ENCODE measurements around the gene DAP.

DAP gene

DNA sequence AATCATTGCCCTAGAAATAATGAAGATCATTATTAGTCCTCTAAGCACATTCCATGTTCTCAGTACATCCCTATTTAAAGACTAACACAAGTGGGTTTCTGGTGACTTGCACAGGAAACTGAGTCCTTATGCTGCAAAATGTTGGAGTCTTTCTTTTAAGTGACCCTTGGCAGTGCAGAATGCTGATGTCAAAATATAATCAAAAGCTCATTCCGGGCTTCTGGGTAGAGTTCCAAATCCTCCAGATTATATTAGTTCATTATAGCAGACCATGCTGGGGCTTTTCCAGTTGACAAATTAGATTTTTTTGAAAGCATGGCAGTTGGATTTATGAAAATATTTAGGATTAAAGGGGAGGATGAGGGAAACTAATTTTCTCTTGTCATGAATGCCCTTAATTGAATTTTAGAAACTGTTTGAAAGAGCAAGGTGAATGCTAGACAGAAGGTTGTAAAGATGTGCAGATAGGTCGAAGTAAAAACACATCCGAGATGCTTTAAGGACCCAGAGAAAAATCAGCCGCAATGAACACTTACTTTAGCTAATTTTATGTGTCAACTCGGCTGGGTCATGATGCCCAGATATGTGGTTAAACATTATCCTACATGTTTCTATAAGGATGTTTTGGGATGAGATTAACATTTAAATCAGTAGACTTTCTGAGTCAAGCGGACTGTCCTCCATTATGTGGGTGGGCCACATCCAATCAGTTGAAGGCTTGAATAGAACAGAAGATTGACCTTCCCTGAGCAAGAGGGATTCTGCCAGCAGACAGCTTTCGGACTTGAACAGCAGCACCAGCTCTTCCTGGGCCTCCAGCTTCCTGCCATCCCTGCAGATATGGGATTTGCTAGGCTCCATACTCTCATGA is 88.7 kb downstream of the DAP start:
- FAIRE-seq, result no peak
- no peak for DNase-seq (ENCODE audit: low spot score)

DNA sequence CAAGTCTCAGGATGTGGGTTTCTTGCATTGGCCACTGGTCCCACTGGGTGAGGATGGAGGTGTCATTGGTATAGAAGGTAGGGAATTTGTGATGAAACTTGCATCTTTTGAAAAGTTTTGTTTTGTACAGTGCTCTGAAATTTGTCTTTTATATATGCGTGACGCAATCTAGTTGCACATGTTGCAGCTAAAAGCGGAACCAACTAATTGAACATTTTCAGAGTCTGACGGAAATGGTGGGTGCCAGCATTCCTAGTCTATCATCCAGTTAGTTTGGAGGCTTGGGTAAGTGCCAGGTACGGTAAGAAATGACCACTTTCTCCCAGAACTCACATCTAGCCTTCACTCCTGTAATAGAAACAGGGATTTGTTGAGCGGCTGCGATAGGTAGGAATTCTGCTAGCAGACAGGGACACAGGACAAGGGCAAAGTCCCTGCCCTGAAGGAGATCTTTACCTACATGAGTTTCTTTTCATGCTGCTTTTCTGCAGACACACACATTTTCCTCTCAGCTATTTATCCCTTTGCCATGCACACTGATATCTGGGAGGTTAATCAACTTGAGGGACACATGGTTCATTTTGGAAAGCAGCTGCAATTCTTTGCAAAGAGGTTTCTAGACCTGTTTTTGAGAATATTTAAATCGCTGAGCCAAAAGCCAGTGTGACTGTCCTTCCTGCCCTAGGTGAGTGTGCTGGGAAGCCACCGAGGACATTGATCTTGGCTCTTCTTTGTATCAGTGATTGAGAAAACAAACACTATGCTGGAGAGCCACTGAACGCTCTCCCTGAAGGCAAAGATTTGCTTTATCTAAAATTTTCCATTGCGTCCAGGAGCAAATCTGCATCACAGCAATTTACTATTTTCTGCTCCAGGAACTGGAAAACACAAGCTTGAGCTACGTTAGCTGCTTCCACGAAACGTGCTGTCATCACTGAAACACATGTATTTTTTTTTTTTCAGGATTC is 89.7 kb downstream of the DAP start:
- FAIRE-seq (no peak), DNase-seq (ENCODE audit: low spot score) (no peak)

- FAIRE-seq (no peak), DNase-seq (ENCODE audit: low spot score) (no peak)
Observed at GRCh38 chr5:10669983-10670382, 91.1 kb downstream of the DAP start.

GRCh38 chr5:10668697-10669096 is 92.3 kb downstream of the DAP start:
- FAIRE-seq (no peak), DNase-seq (ENCODE audit: low spot score) (peak; percentile 50)

- DNase-seq (ENCODE audit: low spot score) (no peak), FAIRE-seq (no peak)
Observed at GRCh38 chr5:10667431-10668057, 93.5 kb downstream of the DAP start.

DNA sequence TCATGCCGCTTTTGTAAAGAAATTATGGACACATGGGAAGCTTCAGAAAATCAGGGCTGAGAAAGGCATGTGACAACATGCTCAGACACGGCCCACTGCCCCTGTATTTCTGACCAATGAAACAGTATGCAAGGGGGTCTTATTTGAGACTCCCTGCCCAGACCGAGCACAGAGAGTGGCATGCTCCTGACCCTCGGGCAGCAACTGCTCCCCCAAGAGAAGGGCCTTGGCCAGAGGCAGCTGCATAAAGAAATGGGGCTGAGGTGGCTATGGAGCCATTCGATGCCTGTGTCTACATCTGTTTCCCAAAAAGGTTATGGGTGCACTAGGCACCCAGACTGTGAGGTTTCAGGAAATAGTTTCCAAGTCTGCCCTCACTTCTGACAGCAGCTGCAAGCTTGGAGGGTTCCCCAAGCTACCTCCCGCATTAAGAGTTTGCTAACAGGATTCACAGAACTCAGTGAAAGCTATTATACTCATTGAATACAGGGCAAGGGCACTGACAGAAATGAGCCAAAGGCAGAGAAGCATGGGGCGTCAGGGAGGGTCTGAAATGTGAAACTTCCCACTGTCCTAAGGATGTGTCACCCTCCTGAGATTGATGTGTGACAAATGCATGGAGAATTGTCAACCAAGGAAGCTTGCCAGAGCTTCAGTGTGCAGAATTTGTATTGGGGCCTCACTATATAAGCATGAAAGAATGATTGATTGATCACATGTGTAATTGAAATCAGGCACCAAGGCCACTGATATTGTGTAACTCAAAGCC is 94.3 kb downstream of the DAP start:
- no peak for FAIRE-seq

GRCh38 chr5:10665799-10666198 is 95.2 kb downstream of the DAP start:
- DNase-seq (ENCODE audit: low spot score), result no peak

More for the DNA sequence above, 94.3 kb downstream of the DAP start:
- no peak for DNase-seq (ENCODE audit: low spot score)

DNA sequence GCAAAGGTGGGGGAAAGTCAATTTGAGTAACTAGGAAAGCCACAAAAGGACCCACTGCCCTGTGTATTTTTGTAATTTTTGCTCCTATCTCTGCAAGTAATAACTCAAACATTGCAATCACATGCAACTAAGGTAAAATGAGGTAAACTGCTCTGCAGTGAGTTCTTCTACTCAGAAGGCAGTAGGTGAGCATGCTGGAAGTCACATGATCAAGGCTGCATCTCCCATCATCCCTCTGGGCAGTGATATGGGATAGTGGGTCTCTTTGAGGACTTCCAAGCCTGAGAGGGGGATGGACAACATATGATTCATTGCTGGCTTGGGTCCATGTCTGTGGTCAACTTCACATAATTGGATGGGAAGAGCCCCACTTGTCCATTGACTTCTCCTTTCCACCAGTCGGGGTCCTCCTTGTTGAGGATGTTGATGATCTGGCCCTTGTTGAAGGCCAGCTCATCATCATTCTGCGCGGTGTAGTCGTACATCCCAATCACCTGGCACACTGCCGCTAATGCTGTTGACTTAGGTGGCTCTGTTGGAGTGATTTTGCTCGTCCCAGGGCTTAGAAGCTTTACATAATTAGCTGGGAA is 96.8 kb downstream of the DAP start:
- FAIRE-seq, result peak; percentile 46
- peak; percentile 51 for DNase-seq (ENCODE audit: low spot score)

More at GRCh38 chr5:10665799-10666198, 95.2 kb downstream of the DAP start:
- no peak for FAIRE-seq

- DNase-seq (ENCODE audit: low spot score), result no peak
- peak; percentile 48 for FAIRE-seq
Observed at GRCh38 chr5:10663489-10664179, 97.4 kb downstream of the DAP start.

DNA sequence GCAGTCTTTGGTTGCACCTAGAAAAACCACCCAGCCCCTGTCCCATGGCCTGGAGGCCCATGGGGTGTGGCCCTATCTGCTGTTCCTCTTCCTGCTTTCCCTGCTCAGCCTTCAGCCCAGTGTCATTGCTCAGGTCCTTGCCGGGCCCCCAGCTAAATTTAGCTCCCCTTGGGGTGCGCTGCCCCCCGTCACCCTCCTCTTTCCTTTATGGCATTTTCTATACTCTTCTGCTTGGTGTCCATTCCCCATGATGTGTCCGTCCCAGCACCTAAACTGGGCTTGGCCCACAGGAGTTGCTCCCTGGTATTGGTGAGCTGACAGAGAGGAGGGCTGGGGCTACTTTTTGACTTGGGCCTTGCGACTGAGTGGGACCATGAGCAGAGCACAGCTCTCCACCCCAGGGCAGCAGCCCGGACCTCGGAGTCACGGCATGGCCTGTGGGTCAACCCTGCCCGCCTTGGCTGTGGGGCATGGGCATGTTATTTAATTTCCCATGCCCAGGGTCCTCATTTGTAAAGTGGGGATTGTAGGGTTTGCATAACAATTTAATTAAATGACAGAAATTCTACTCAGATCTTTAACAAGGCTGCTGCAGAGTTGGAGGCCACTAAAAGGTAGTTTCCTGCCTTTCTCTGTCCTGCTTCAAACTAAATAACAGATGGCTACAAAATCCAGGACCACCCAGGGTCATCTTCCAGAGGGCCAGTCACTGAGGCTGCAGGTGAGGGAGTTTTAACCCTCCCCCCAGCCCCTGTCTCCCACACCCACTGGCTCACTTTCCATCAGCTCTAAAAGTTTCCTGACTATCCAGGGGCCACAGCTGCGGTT is 98.2 kb downstream of the DAP start:
- FAIRE-seq (no peak), DNase-seq (ENCODE audit: low spot score) (no peak)

DNA sequence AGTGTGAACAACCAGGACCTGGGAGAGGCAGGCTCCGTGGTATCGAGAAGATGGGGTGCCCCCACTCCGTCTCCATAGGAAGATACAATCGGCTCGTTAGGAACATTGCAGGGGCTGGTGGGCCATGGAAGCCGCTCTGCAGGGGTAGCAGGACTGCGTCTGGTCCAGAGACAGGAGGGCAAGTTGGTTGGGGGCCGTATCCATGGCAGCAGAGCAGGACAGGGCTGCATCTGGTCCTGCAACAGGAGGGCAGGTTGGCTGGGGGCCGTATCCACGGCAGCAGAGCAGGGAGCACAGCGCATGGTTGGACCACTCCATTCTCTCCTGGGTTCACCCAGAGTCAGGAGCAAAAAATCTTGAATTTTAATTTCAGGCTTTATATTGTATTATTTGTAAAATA is 99.0 kb downstream of the DAP start:
- no peak for FAIRE-seq

DNA sequence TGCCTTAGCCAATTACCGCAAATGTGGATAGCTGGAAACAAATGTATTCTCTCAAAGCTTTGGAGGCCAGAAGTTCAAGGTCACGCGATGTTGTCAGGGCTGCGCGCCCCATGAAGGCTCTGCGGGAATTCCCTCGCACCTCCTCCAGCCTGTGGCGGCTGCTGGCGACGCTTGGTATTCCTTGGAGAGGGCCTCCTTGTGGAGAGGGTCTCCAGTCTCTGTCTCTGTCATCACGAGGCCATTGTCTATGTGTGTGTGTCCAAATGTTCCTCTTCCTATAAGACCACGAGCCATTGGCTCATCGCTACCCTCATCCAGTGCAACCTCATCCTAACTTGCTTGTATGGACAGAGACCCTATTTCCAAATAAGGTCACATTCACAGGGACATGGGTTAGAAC is 99.6 kb downstream of the DAP start:
- FAIRE-seq, result no peak

More for the DNA sequence above, 99.0 kb downstream of the DAP start:
- no peak for DNase-seq (ENCODE audit: low spot score)

GRCh38 chr5:10660720-10661387 is 100.2 kb downstream of the DAP start:
- DNase-seq (ENCODE audit: low spot score) (no peak), FAIRE-seq (no peak)

More for the DNA sequence above, 99.6 kb downstream of the DAP start:
- no peak for DNase-seq (ENCODE audit: low spot score)

DNA sequence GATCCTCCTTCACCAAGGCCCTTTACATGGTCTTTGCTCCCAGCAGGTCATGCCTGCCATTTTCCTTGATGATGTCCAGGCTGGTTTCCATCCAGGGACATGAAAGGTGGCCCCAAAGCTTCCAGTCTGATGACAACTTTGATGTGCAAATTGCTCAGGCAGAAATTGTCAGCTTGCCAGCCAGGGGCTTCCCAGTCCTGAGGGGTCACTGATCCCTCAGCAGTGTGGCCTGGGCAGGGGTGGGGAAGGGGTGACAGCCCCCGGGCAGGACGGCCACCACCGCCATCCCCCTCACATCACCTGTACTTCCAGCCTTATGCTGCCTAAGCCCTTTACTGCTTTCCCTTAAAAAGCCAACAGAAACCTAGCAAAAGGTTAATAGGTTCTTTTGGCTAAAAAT is 100.9 kb downstream of the DAP start:
- no peak for FAIRE-seq
- no peak for DNase-seq (ENCODE audit: low spot score)

DNA sequence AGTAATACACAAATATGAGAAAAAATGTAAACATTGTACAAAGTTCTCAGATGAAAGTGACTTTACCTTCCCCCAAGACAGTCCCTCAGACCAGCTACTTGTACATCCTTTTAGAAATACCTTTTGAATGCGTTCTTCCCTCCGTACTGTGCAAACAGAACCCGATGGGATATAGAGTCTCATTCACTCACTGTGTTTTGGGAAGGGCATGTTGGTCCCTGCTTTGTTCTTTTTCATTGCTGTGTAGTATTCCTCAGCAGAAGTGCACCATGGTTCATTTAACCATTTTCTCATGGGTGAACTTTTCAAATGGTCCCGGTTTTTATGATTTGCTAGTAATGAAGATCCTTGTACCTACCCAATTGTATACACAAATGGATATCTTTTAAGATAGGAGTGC is 102.8 kb downstream of the DAP start:
- DNase-seq (ENCODE audit: low spot score), result no peak
- FAIRE-seq, result no peak

DNA sequence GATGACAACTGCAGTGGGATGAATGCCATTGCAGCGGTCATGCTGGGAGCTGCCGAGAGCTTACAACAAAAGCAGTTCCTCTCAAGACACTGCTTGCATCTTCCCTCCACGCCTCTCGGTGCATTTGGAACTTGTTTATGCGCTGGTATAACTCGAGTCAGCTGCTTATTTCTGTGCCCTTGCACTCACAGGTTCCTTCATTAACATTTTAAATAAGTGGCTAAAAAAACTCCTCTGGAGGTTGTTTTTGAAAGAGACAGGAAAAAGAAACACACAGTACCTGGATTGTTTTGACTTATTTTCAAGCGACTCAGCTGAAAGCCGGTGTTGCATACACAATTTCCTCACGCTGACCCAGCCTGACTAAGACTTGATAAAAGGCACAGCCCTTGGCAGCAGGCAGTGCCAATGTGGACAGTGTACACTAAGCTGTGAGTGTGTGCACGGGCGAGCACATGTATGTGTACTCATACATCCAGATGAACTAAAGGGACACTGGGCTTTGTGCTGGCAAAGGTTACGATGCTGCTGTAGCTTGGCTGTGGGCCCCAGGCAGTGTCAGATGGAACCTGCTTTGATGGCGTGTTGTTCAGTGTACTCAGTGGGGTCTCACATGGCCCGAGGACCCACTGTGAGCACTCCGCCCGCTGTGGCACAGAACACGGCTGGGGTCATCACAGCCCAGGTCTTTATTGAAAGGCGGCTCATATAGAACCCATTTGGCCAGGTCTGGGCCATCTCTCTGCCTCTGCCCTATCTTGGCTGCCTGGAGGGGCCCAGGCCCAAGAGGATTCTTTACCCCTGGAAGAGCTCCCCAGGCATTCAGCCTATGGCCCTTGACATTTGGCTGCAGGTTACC is 104.8 kb downstream of the DAP start:
- DNase-seq (ENCODE audit: low spot score) (no peak), FAIRE-seq (no peak)

DNA sequence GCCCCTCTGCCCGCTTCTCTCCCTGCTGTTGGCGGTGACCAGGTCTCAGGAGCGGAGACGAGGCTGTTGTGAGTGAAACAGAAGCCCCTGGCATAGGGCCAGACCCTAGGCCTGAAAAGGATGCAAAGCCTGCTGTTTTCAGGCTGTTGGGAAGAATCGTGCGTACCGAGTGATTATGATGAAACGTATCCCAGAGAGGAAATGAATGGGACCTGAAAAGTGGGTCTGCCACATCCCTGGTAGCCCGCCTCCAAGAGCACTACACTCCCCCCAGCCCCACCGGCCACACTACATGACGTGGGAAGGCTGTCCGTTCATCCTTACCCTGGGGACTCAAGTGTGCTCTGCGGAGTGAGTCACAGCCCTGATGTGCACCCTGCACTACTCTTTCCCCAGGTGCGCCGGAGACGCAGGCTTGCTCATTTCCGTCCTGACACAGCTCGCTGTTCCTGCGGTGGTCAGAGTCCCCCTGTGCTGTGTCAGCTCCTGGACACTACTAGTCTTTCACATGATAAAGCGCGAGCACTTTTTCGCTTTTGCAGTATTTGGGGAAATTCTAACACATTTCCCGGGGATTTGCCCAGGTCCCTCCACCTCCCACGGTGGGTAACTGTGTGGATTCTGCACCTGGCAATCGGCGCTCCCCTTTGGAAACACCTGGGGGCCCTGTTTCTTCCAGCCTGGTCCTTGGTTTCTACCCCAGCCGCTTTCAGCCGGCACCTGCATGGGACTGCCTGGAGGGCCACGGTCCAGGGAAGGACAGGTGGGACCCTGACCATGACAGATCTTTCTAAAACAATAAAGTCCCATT is 105.7 kb downstream of the DAP start:
- DNase-seq (ENCODE audit: low spot score) (no peak), FAIRE-seq (no peak)

All from RCC 7860 (cell line).